Immature natural killer cell (primary cell): Measurements from ENCODE around the gene LSMEM2. TPM values are rescaled to one million over a fixed set of nuclear protein-coding genes. Genes with fewer than 3 reads are reported as not detected.
"Not testable (repeated sequence)": the region's sequence is repeated elsewhere in the genome, so short reads cannot be mapped to it uniquely, and the experiment has no call there.

Source experiments
- DNase-seq, 3 donors: peaks; one replicate each; pipeline ENCODE4 v3.0.0; 2022; ENCODE audit warnings: mixed read lengths in 1 of 3
- H3K27ac Mint-ChIP-seq, 6 donors: one replicate each; pipeline ENCODE4 v1.8.0; 2020; ENCODE audit warnings: mixed read lengths in 6 of 6, mild to moderate bottlenecking in 5 of 6, inconsistent platforms in 4 of 6, moderate library complexity in 3 of 6
- H3K27me3 Mint-ChIP-seq, 3 donors: one replicate each; pipeline ENCODE4 v1.8.0; 2020 to 2021; ENCODE audit warnings: low read depth in 3 of 3, mild to moderate bottlenecking in 3 of 3, mixed read lengths in 3 of 3, moderate library complexity in 3 of 3, inconsistent platforms in 1 of 3
- H3K36me3 Mint-ChIP-seq, 3 donors: one replicate each; pipeline ENCODE4 v1.8.0; 2020; ENCODE audit warnings: mixed read lengths in 3 of 3, inconsistent platforms in 2 of 3, mild to moderate bottlenecking in 2 of 3
- H3K4me1 Mint-ChIP-seq, 2 donors: one replicate each; pipeline ENCODE4 v1.8.0; 2020; ENCODE audit warnings: inconsistent platforms in 2 of 2, mild to moderate bottlenecking in 2 of 2, mixed read lengths in 2 of 2, moderate library complexity in 1 of 2
- H3K4me3 Mint-ChIP-seq, 5 donors: one replicate each; pipeline ENCODE4 v1.8.0; 2020; ENCODE audit warnings: mild to moderate bottlenecking in 5 of 5, mixed read lengths in 5 of 5, inconsistent platforms in 3 of 5, moderate library complexity in 3 of 5
- H3K9me3 Mint-ChIP-seq, 6 donors: one replicate each; pipeline ENCODE4 v1.8.0; 2020; ENCODE audit warnings: mild to moderate bottlenecking in 6 of 6, mixed read lengths in 6 of 6, inconsistent platforms in 4 of 6, moderate library complexity in 3 of 6
- polyA plus RNA-seq, 3 donors: library from polyadenylated mRNA; unstranded; fragments of 300-500 nt; fragmentation: Illumina TruSeq; gene quantifications; one replicate each; pipeline ENCODE4 v1.2.3, GENCODE V29; 2021

Gene LSMEM2
- polyA plus RNA-seq, 3 donors from 2014 or later: not detected

DNA sequence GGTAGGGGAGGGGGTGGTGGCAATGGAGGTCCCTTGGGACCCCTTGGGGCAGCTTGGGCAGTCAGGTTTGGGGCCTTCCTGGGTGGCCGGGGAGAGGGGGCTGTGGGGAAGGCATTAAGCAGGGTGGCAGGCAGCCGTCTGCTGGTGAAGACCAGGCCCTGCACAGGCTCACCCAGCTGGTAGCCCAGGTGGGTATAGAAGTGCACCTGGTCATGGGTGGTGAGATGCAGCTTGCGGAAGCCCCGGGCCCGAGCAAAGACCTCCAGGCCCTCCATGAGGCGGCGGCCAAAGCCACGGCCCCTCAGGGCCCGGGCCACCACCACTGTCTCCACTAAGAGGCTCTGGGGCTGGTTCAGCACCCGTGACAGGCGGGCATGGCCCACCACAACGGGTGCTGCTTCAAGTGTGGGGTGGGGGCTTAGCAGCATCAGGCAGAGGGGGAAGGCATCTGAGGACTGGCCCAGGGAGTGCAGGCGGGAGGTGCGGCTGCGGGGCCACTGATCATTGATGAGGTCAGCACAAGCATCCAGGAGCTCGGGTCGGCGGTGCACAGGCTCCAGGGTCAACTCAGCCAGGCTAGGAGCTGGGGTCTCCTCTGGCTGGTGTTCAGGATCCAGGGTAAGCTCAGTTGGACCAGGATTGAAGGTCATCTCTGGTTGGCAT lies 18.0 kb downstream of the LSMEM2 start:
- H3K27ac Mint-ChIP-seq: peak overlapping the region in 5 of 6 donors; percentile 7 to 95 (median 31)

GRCh38 chr3:50297384-50297775 lies 18.5 kb downstream of the LSMEM2 start:
- Mint-ChIP-seq H3K27ac (peak overlapping the region; percentile 7 to 95 (median 31)), H3K4me1 (peaks cover 36 to 40% of the 10 kb centered on the region in 2 donors), H3K36me3 (no peaks in the 10 kb centered on the region), H3K4me3 (peak overlapping the region in 3 of 5 donors; percentile 30 to 95 (median 92)), H3K9me3 (no peaks in the 10 kb centered on the region), H3K27me3 (peaks cover 0 to 7% (median 2%) of the 10 kb centered on the region in 3 donors)
- no peak for DNase-seq

More for the DNA sequence above, 18.0 kb downstream of the LSMEM2 start:
- peak overlapping the region in 1 of 5 donors; percentile 92 for H3K4me3 Mint-ChIP-seq
- peaks cover 38 to 40% of the 10 kb centered on the region in 2 donors for H3K4me1 Mint-ChIP-seq
- H3K27me3 Mint-ChIP-seq: peaks cover 0 to 7% (median 3%) of the 10 kb centered on the region in 3 donors
- no peak for DNase-seq
- no peaks in the 10 kb centered on the region for H3K9me3 Mint-ChIP-seq
- H3K36me3 Mint-ChIP-seq: no peaks in the 10 kb centered on the region

- peaks cover 29 to 34% of the 10 kb centered on the region in 2 donors for H3K4me1 Mint-ChIP-seq
- H3K36me3 Mint-ChIP-seq: no peaks in the 10 kb centered on the region
- H3K9me3 Mint-ChIP-seq: no peaks in the 10 kb centered on the region
- H3K27me3 Mint-ChIP-seq: peaks cover 0 to 4% (median 0%) of the 10 kb centered on the region in 3 donors
- H3K27ac Mint-ChIP-seq: peak overlapping the region; percentile 72 to 99 (median 91)
- H3K4me3 Mint-ChIP-seq: peak overlapping the region; percentile 66 to 98 (median 95)
- no peak for DNase-seq
Measured at GRCh38 chr3:50297896-50298725, 19.2 kb downstream of the LSMEM2 start.

DNA sequence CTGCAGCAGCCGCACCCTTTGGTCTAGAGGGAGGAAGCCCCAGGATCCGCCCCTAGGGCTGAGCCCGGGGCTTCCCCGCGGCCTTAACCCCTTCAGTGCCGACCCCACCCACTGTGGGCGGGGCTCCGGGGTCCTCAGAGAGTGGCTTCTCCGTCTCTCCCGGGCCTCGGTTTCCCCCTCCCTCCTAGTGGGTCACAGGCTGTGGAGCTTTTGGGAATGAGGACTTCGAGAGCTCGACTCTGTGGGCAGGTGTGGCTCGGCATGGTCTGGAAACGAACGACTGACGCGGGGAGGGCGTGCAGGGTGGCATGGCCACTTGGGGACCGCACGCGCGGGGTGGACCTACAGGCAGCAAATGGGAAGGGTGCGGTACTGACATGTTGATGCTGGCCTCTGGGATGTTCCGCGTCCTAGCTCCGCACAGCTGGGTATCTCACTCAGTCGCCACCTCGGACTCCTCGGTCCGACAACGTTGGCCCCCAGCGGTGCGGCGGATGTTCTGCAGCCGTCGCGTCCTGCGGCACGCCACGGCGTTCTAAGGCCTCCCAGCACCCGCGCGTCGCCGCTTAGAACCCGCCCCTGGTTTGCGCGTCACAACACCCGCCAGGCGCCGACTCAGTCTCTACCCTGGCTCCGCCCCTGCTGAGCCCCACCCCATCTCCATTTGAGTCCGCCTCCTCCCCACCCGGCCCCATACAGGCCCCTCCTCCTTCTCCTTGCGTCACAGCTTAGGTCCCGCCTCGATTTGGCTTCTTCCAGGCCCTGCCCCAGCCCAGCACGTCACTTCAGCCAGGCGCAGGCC lies 20.1 kb downstream of the LSMEM2 start, which contains the start of the genes HYAL3 and NAA80:
TSS of gene HYAL3 (minus strand) at position 570 of the 802 bp plus-strand sequence. CDS start 3,803 bp downstream, outside the sequence.
TSS of gene NAA80 (minus strand) at position 570 of the 802 bp plus-strand sequence. CDS start 1,942 bp downstream, outside the sequence.
- Mint-ChIP-seq H3K9me3 (no peaks in the 10 kb centered on the region), H3K27me3 (peaks cover 0 to 4% (median 0%) of the 10 kb centered on the region in 3 donors), H3K4me1 (peaks cover 27 to 34% of the 10 kb centered on the region in 2 donors), H3K36me3 (no peaks in the 10 kb centered on the region), H3K27ac (peak within 1 kb of the TSS; percentile 95 to 99 (median 98)), H3K4me3 (peak within 1 kb of the TSS; percentile 92 to 98 (median 95))
- peak; percentile 100 for DNase-seq

DNA sequence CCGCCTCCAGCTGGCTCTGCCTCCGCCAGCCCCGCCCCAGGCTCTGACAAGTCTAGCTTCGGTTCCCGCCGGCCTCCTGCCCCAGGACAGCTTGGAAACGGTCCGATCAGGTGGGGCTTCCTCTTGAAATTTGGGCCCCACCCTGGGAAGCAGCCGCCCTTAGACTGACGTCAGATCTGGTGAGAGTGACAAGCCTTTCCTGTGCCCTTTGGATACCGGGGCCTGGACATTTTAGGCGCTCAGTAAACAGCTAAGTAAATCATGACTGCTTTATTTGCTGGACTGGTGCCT lies 20.7 kb downstream of the LSMEM2 start:
- Mint-ChIP-seq H3K27ac (peak overlapping the region; percentile 95 to 99 (median 98)), H3K9me3 (no peaks in the 10 kb centered on the region), H3K36me3 (no peaks in the 10 kb centered on the region), H3K4me1 (peaks cover 27 to 34% of the 10 kb centered on the region in 2 donors), H3K27me3 (peaks cover 0 to 4% (median 0%) of the 10 kb centered on the region in 3 donors), H3K4me3 (peak overlapping the region; percentile 92 to 98 (median 95))
- no peak for DNase-seq

GRCh38 chr3:50299929-50300680 lies 21.2 kb downstream of the LSMEM2 start:
- H3K27ac Mint-ChIP-seq: peak overlapping the region; percentile 95 to 99 (median 98)
- H3K4me1 Mint-ChIP-seq: peaks cover 27 to 34% of the 10 kb centered on the region in 2 donors
- no peaks in the 10 kb centered on the region for H3K9me3 Mint-ChIP-seq
- no peak for DNase-seq
- H3K27me3 Mint-ChIP-seq: peaks cover 0 to 4% (median 0%) of the 10 kb centered on the region in 3 donors
- peak overlapping the region; percentile 92 to 98 (median 95) for H3K4me3 Mint-ChIP-seq
- H3K36me3 Mint-ChIP-seq: no peaks in the 10 kb centered on the region

- Mint-ChIP-seq H3K27ac (peak overlapping the region; percentile 95 to 99 (median 98)), H3K9me3 (no peaks in the 10 kb centered on the region), H3K4me3 (peak overlapping the region; percentile 39 to 98 (median 95)), H3K4me1 (peaks cover 27 to 34% of the 10 kb centered on the region in 2 donors), H3K27me3 (peaks cover 0 to 4% (median 0%) of the 10 kb centered on the region in 3 donors), H3K36me3 (no peaks in the 10 kb centered on the region)
- DNase-seq: no peak
Measured at GRCh38 chr3:50300681-50301254, 21.9 kb downstream of the LSMEM2 start.

GRCh38 chr3:50302095-50303012 lies 23.5 kb downstream of the LSMEM2 start:
- peaks cover 27 to 33% of the 10 kb centered on the region in 2 donors for H3K4me1 Mint-ChIP-seq
- H3K4me3 Mint-ChIP-seq: no peak overlapping the region
- no peak overlapping the region for H3K27ac Mint-ChIP-seq
- H3K27me3 Mint-ChIP-seq: peaks cover 0 to 4% (median 0%) of the 10 kb centered on the region in 3 donors
- H3K9me3 Mint-ChIP-seq: no peaks in the 10 kb centered on the region
- no peaks in the 10 kb centered on the region for H3K36me3 Mint-ChIP-seq
- DNase-seq: no peak

- Mint-ChIP-seq H3K4me1 (peaks cover 21 to 26% of the 10 kb centered on the region in 2 donors), H3K27ac (no peak within 1 kb of the TSS), H3K27me3 (peaks cover 0 to 4% (median 0%) of the 10 kb centered on the region in 3 donors), H3K36me3 (no peaks in the 10 kb centered on the region), H3K9me3 (no peaks in the 10 kb centered on the region), H3K4me3 (no peak within 1 kb of the TSS)
- DNase-seq: no peak
Measured at GRCh38 chr3:50303013-50303815, 24.3 kb downstream of the LSMEM2 start, which contains the start of gene HYAL1. HYAL1 (minus strand) TSS chr3:50303574; CDS start chr3:50302956, 618 bp downstream.

GRCh38 chr3:50304601-50305000 lies 25.7 kb downstream of the LSMEM2 start:
- Mint-ChIP-seq H3K4me3 (no peak overlapping the region), H3K27me3 (peaks cover 0 to 3% (median 0%) of the 10 kb centered on the region in 3 donors), H3K27ac (no peak overlapping the region), H3K36me3 (no peaks in the 10 kb centered on the region), H3K9me3 (no peaks in the 10 kb centered on the region), H3K4me1 (peaks cover 10 to 14% of the 10 kb centered on the region in 2 donors)
- DNase-seq: no peak

- not testable (repeated sequence) for H3K27me3 Mint-ChIP-seq, H3K36me3 Mint-ChIP-seq, DNase-seq, H3K4me3 Mint-ChIP-seq, H3K9me3 Mint-ChIP-seq, H3K27ac Mint-ChIP-seq
- H3K4me1 Mint-ChIP-seq: peaks cover 17 to 18% of the 10 kb centered on the region in 2 donors
Measured at GRCh38 chr3:50312041-50312440, 33.2 kb downstream of the LSMEM2 start.
